22Rv1 (cell line): ENCODE data around the gene ARPC2.
A peak's percentile ranks its signal among the peaks of the same experiment; 100 is the strongest.

Experiments used
- H3K27ac ChIP-seq: fragments of 450-650 bp; 2 replicates; pipeline ENCODE4 v1.5.1; 2017
- CTCF ChIP-seq: fragments of 450-650 bp; IDR thresholded peaks from 2 replicates; pipeline ENCODE4 v1.5.1; 2017; ENCODE audit warnings: mild to moderate bottlenecking
- ZFX ChIP-seq: fragments of 450-650 bp; IDR thresholded peaks from 2 replicates; pipeline ENCODE4 v1.6.1; 2017; ENCODE audit warnings: antibody characterized with exemption, borderline replicate concordance

Gene ARPC2

GRCh38 chr2:218252509-218253231 is 35.7 kb downstream of the ARPC2 start:
- H3K27ac ChIP-seq, result no peak overlapping the region
- TF ChIP-seq CTCF (no peak), ZFX (no peak)

- no peak for TF ChIP-seq ZFX
- no peak for TF ChIP-seq CTCF
- H3K27ac ChIP-seq, result no peak overlapping the region
Observed at GRCh38 chr2:218253232-218253625, 36.2 kb downstream of the ARPC2 start.

- H3K27ac ChIP-seq, result no peak overlapping the region
- TF ChIP-seq CTCF (no peak), ZFX (no peak)
Observed at GRCh38 chr2:218255446-218255845, 38.5 kb downstream of the ARPC2 start.

GRCh38 chr2:218256612-218257350 is 39.8 kb downstream of the ARPC2 start:
- TF ChIP-seq ZFX, result no peak
- TF ChIP-seq CTCF, result no peak
- H3K27ac ChIP-seq, result 0 out of 2 replicates have a peak overlapping the region, but pooled peaks have one; percentile 22

GRCh38 chr2:218257390-218257981 is 40.5 kb downstream of the ARPC2 start:
- TF ChIP-seq ZFX (no peak), CTCF (peak; percentile 85)
- H3K27ac ChIP-seq, result 0 out of 2 replicates have a peak overlapping the region, but pooled peaks have one; percentile 22

GRCh38 chr2:218259099-218259961 is 42.3 kb downstream of the ARPC2 start:
- TF ChIP-seq CTCF (no peak), ZFX (no peak)
- H3K27ac ChIP-seq, result no peak overlapping the region
